SK-N-SH treated with all-trans-retinoic acid at 6 μM for 48 hours (cell line): ENCODE results near the gene PLCD3.

Experiments
- ATAC-seq: fragments of 200-7000 bp; cut with Tn5 transposase; 3 replicates; pipeline ENCODE4 v1.9.1; 2020; ENCODE audit warnings: mild to moderate bottlenecking, moderate library complexity
- ARNTL ChIP-seq: fragments of 450-650 bp; formaldehyde crosslinking; IDR thresholded peaks from 2 replicates; pipeline ENCODE4 v1.5.0; 2020; ENCODE audit warnings: low read depth, mild to moderate bottlenecking, moderate library complexity, borderline replicate concordance
- BACH2 ChIP-seq: fragments of 250-450 bp; sonication (Bioruptor Pico); IDR thresholded peaks from 2 replicates; pipeline ENCODE4 v1.9.0; 2021; ENCODE audit warnings: mild to moderate bottlenecking, borderline replicate concordance
- CSDC2 ChIP-seq: fragments of 250-450 bp; sonication (Bioruptor Pico); IDR thresholded peaks from 2 replicates; pipeline ENCODE4 v1.5.0; 2020; ENCODE audit warnings: mild to moderate bottlenecking, moderate library complexity
- GLIS3 ChIP-seq: fragments of 250-450 bp; sonication (Bioruptor Pico); IDR thresholded peaks from 2 replicates; pipeline ENCODE4 v1.5.0; 2020; ENCODE audit warnings: mild to moderate bottlenecking, moderate library complexity
- ISL1 ChIP-seq: fragments of 250-450 bp; sonication (Bioruptor Pico); IDR thresholded peaks from 2 replicates; pipeline ENCODE4 v2.1.2; 2022; ENCODE audit warnings: mild to moderate bottlenecking, moderate library complexity
- OSR1 ChIP-seq: fragments of 250-450 bp; sonication (Bioruptor Pico); IDR thresholded peaks from 2 replicates; pipeline ENCODE4 v1.8.0; 2022; ENCODE audit warnings: moderate library complexity, mild to moderate bottlenecking, inconsistent platforms
- PPARA ChIP-seq: fragments of 250-450 bp; sonication (Bioruptor Pico); IDR thresholded peaks from 2 replicates; pipeline ENCODE4 v1.5.0; 2020; ENCODE audit warnings: mild to moderate bottlenecking, borderline replicate concordance
- RARB ChIP-seq: fragments of 250-450 bp; sonication (Bioruptor Pico); IDR thresholded peaks from 2 replicates; pipeline ENCODE4 v1.8.0; 2021; ENCODE audit warnings: mild to moderate bottlenecking, moderate library complexity
- SNAI2 ChIP-seq: fragments of 250-450 bp; sonication (Bioruptor Pico); IDR thresholded peaks from 2 replicates; pipeline ENCODE4 v1.5.0; 2020; ENCODE audit warnings: mild to moderate bottlenecking, moderate library complexity
- TCF4 ChIP-seq: fragments of 250-450 bp; sonication (Bioruptor Pico); IDR thresholded peaks from 2 replicates; pipeline ENCODE4 v1.8.0; 2021; ENCODE audit warnings: mild to moderate bottlenecking, moderate library complexity, borderline replicate concordance
- TOX ChIP-seq: fragments of 250-450 bp; sonication (Bioruptor Pico); IDR thresholded peaks from 2 replicates; pipeline ENCODE4 v1.8.0; 2021; ENCODE audit warnings: mild to moderate bottlenecking, moderate library complexity, borderline replicate concordance
- ZC3H10 ChIP-seq: fragments of 250-450 bp; sonication (Bioruptor Pico); IDR thresholded peaks from 2 replicates; pipeline ENCODE4 v1.5.1; 2021; ENCODE audit warnings: mild to moderate bottlenecking, moderate library complexity
- ZFP3 ChIP-seq: fragments of 250-450 bp; sonication (Bioruptor Pico); IDR thresholded peaks from 2 replicates; pipeline ENCODE4 v1.5.0; 2020; ENCODE audit warnings: mild to moderate bottlenecking, moderate library complexity
- ZNF565 ChIP-seq: fragments of 450-650 bp; formaldehyde crosslinking; conservative IDR thresholded peaks from 2 replicates; pipeline ENCODE4 v1.5.0; 2020; ENCODE audit warnings: low read depth, mild to moderate bottlenecking, moderate library complexity
- ZNF70 ChIP-seq: fragments of 450-650 bp; formaldehyde crosslinking; IDR thresholded peaks from 2 replicates; pipeline ENCODE4 v1.5.0; 2020; ENCODE audit warnings: mild to moderate bottlenecking, moderate library complexity
- ZNF8 ChIP-seq: fragments of 450-650 bp; formaldehyde crosslinking; IDR thresholded peaks from 2 replicates; pipeline ENCODE4 v1.5.0; 2020; ENCODE audit warnings: mild to moderate bottlenecking, moderate library complexity
- TF ChIP-seq, protein P1 (sequence below): fragments of 250-450 bp; sonication (Bioruptor Pico); IDR thresholded peaks from 2 replicates; pipeline ENCODE4 v1.8.0; 2021; ENCODE audit warnings: low read depth, mild to moderate bottlenecking, moderate library complexity, borderline replicate concordance
- TF ChIP-seq, protein P2 (sequence below): fragments of 250-450 bp; sonication (Bioruptor Pico); IDR thresholded peaks from 2 replicates; pipeline ENCODE4 v1.5.1; 2021; ENCODE audit warnings: mild to moderate bottlenecking, moderate library complexity
- TF ChIP-seq, protein P3 (sequence below): fragments of 250-450 bp; sonication (Bioruptor Pico); IDR thresholded peaks from 2 replicates; pipeline ENCODE4 v1.8.0; 2020; ENCODE audit warnings: mild to moderate bottlenecking, moderate library complexity, borderline replicate concordance

The PLCD3 gene

DNA sequence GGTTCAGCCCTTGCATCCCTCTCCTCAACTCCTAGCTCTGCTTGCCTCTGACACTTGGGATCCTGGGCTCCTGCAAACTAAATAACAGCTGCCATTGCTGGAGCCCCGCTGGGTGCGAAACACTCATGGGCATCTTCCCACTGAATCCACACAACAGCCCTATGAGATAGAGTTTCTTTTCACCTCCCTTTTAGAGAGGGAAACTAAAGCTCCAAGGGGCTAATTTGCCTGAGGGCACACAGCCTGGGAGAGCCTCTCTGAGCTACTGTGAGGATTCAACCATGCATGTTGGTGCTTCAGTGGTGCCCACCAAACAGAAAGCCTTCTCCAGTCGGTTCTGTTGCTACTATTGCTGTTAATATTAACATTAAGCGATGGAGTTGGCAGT is 7.2 kb upstream of the PLCD3 start:
- ATAC-seq: no peak
- TF ChIP-seq SNAI2 (CRISPR knock-in tag) (no peak), BACH2 (no peak), ZC3H10 (CRISPR knock-in tag) (no peak), ARNTL (CRISPR knock-in tag) (no peak), OSR1 (CRISPR knock-in tag) (no peak), TOX (CRISPR knock-in tag) (no peak)
- TF ChIP-seq, protein P1, sequence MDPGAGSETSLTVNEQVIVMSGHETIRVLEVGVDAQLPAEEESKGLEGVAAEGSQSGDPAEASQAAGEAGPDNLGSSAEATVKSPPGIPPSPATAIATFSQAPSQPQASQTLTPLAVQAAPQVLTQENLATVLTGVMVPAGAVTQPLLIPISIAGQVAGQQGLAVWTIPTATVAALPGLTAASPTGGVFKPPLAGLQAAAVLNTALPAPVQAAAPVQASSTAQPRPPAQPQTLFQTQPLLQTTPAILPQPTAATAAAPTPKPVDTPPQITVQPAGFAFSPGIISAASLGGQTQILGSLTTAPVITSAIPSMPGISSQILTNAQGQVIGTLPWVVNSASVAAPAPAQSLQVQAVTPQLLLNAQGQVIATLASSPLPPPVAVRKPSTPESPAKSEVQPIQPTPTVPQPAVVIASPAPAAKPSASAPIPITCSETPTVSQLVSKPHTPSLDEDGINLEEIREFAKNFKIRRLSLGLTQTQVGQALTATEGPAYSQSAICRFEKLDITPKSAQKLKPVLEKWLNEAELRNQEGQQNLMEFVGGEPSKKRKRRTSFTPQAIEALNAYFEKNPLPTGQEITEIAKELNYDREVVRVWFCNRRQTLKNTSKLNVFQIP (CRISPR knock-in tag): no peak
- TF ChIP-seq, protein P2, sequence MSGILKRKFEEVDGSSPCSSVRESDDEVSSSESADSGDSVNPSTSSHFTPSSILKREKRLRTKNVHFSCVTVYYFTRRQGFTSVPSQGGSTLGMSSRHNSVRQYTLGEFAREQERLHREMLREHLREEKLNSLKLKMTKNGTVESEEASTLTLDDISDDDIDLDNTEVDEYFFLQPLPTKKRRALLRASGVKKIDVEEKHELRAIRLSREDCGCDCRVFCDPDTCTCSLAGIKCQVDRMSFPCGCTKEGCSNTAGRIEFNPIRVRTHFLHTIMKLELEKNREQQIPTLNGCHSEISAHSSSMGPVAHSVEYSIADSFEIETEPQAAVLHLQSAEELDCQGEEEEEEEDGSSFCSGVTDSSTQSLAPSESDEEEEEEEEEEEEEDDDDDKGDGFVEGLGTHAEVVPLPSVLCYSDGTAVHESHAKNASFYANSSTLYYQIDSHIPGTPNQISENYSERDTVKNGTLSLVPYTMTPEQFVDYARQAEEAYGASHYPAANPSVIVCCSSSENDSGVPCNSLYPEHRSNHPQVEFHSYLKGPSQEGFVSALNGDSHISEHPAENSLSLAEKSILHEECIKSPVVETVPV (CRISPR knock-in tag): no peak

DNA sequence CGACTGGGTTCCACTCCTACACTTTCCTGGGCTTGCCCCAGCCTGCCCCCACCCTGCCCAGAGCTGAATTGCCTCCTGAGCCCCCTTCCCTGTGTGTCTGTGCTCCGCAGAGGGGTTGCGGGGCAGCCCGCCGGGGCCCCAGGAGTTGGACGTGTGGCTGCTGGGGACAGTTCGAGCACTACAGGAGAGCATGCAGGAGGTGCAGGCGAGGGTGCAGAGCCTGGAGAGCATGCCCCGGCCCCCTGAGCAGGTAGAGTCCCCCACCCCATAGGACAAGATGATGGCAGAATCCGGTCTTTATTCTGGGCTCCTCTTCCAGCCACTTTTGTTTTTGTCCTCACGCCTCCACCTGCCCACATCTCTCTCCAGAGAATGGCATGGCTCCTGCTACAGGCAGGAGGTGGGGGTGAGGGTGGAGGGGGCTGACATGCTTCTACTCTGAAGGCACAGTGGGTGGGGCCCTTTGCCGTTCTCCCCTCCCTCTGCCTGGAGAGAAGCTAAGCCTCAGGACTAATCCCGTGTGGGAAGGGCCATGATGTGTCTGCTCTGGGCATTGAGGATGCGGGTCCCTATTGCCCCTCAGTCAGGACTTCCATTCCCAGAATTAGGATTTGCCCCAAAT is 6.7 kb upstream of the PLCD3 start:
- no peak for ATAC-seq
- TF ChIP-seq ZFP3 (CRISPR knock-in tag) (no peak), RARB (CRISPR knock-in tag) (no peak), GLIS3 (CRISPR knock-in tag) (no peak), ZC3H10 (CRISPR knock-in tag) (no peak), OSR1 (CRISPR knock-in tag) (no peak), SNAI2 (CRISPR knock-in tag) (no peak), ZNF70 (no peak), ZNF565 (CRISPR knock-in tag) (no peak), TOX (CRISPR knock-in tag) (no peak), CSDC2 (CRISPR knock-in tag) (no peak), TCF4 (CRISPR knock-in tag) (no peak), ISL1 (no peak)
- TF ChIP-seq, protein P2 (CRISPR knock-in tag): no peak
- TF ChIP-seq, protein P1 (CRISPR knock-in tag): no peak
- TF ChIP-seq, protein P3, sequence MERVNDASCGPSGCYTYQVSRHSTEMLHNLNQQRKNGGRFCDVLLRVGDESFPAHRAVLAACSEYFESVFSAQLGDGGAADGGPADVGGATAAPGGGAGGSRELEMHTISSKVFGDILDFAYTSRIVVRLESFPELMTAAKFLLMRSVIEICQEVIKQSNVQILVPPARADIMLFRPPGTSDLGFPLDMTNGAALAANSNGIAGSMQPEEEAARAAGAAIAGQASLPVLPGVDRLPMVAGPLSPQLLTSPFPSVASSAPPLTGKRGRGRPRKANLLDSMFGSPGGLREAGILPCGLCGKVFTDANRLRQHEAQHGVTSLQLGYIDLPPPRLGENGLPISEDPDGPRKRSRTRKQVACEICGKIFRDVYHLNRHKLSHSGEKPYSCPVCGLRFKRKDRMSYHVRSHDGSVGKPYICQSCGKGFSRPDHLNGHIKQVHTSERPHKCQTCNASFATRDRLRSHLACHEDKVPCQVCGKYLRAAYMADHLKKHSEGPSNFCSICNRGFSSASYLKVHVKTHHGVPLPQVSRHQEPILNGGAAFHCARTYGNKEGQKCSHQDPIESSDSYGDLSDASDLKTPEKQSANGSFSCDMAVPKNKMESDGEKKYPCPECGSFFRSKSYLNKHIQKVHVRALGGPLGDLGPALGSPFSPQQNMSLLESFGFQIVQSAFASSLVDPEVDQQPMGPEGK (CRISPR knock-in tag): no peak

DNA sequence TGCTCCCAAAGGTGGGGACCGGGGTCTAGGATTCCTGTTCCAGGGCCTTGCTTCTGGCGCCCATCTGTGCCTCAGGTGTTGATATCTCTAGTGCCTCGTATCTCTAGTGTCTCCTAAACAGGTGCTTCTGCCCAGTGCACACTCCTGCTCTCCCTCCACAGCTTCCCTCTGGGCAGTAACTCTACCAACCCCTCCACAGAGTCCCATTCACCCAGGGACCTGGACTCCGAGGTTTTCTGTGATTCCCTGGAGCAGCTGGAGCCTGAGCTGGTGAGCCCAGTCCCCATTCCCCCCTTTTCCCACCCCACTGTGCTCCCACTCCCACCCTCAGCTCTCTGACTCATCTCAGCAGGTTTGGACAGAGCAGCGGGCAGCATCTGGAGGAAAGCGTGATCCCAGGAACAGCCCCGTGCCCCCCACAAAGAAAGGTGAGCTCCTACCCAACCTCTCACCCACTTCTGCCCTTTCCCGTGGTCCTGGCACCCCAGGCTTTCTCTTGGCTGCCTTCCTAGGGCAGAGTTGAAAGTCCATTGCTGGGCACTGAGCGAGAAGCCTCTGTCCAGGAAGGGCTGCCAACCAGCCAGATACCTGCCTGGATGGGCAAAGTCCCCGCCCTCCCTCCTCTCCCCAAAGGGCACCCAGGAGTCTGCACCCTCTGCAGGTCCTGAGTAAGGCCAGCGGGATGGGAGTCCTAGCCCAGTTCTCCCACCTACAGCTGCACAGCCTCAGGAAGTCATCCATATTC is 5.4 kb upstream of the PLCD3 start:
- ATAC-seq: no peak
- TF ChIP-seq GLIS3 (CRISPR knock-in tag): no peak
- no peak for TF ChIP-seq PPARA (CRISPR knock-in tag)
- TF ChIP-seq TCF4 (CRISPR knock-in tag): no peak
- TF ChIP-seq, protein P1 (CRISPR knock-in tag): no peak
- TF ChIP-seq TOX (CRISPR knock-in tag): no peak
- no peak for TF ChIP-seq CSDC2 (CRISPR knock-in tag)
- no peak for TF ChIP-seq ZNF8 (CRISPR knock-in tag)
- TF ChIP-seq ARNTL (CRISPR knock-in tag): no peak
- no peak for TF ChIP-seq ZC3H10 (CRISPR knock-in tag)
